Fibroblast of mammary gland (primary cell): ENCODE measurements around the gene NDUFAB1.
"Not testable (repeated sequence)": the region's sequence is repeated elsewhere in the genome, so short reads cannot be mapped to it uniquely, and the experiment has no call there.

Experiments used
- DNase-seq: peaks from one replicate; pipeline ENCODE4 v3.0.0-alpha.2; 2010; ENCODE audit warnings: low read depth
- H3K4me3 ChIP-seq: 2 replicates; pipeline ENCODE4 v1.5.1; 2011; ENCODE audit warnings: low read depth, mild to moderate bottlenecking, low read length, moderate library complexity; ENCODE audit not compliant: control insufficient read depth
- CTCF ChIP-seq: conservative IDR thresholded peaks from 2 replicates; pipeline ENCODE4 v1.5.1; 2011; ENCODE audit warnings: low read depth, low read length, inconsistent platforms; ENCODE audit not compliant: control insufficient read depth, insufficient read depth

Gene NDUFAB1

DNA sequence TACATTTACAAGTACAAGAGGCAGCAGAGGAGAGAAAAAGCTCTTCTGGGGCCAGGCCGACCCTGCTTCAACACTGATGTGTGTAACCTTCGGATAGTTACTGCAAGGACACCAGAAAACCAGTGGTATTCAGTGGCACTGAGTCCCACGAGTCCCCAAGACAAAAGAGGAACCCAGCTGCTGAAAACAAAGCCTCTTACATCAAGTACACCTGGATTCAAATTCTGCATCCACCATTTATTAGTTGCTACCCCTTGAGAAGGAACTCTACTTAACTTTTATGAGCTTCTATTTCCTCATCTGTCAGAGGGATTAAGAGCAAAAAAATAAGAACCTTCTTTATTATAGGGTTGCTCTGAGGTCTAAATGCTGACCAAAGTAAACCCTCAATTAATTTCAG, 41.6 kb downstream of the NDUFAB1 start:
- no peak for TF ChIP-seq CTCF
- DNase-seq, result no peak
- H3K4me3 ChIP-seq, result no peak overlapping the region

GRCh38 chr16:23552161-23552560, 44.0 kb downstream of the NDUFAB1 start:
- no peak overlapping the region for H3K4me3 ChIP-seq
- DNase-seq, result no peak
- no peak for TF ChIP-seq CTCF

- no peak overlapping the region for H3K4me3 ChIP-seq
- TF ChIP-seq CTCF, result no peak
- DNase-seq, result no peak
These were observed 46.2 kb downstream of the NDUFAB1 start for GRCh38 chr16:23549938-23550337.

- TF ChIP-seq CTCF, result no peak
- no peak for DNase-seq
- H3K4me3 ChIP-seq, result no peak overlapping the region
These were observed 51.7 kb downstream of the NDUFAB1 start for GRCh38 chr16:23544436-23544835.

GRCh38 chr16:23540817-23541178, 55.3 kb downstream of the NDUFAB1 start:
- DNase-seq, result not testable (repeated sequence)

DNA sequence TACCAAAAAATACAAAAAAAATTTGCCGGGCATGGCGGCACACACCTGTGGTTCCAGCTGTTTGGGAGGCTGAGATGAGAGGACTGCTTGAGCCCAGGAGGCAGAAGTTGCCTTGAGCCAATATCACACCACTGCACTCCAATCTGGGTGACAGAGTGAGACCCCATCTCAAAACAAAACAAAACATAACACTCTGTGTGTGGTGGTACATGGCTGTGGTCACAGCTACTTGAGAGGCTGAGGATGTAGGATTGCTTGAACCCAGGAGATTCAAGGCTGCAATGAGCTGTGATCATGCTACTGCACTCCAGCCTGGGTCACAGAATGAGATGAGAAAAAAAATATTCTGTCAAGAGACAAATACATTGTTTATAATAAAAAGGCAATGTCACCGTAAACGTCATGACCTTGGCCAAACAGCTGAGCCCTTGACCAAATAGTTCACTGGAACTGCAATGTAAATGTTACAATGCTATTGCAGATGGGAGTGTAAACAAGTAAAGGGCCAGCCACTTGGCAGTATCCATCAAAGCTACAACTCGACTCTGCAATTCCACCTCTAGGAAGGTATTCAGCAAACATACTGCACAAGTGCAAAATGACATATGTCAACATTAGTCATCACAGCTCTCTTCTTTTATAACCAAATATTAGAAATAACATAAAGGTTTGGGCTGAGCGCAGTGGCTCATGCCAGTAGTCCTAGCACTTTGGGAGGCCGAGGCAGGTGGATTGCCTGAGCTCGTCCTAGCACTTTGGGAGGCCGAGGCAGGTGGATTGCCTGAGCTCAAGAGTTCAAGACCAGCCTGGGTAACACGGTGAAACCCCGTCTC, 55.9 kb downstream of the NDUFAB1 start:
- H3K4me3 ChIP-seq, result no peak overlapping the region
- TF ChIP-seq CTCF, result no peak
- no peak for DNase-seq

More at GRCh38 chr16:23540817-23541178, 55.3 kb downstream of the NDUFAB1 start:
- not testable (repeated sequence) for H3K4me3 ChIP-seq

- TF ChIP-seq CTCF, result no peak
- no peak for DNase-seq
- no peak overlapping the region for H3K4me3 ChIP-seq
These were observed 57.2 kb downstream of the NDUFAB1 start for GRCh38 chr16:23538919-23539278.
